Measurements from ENCODE around the gene MAPKAP1.

Gene MAPKAP1

GRCh38 chr9:125475385-125475784 lies 231.6 kb downstream of the MAPKAP1 start:
- no peak for DNase-seq (ENCODE audit: low spot score)
- POLR2A ChIA-PET (ENCODE audit: low non-redundant PET): interaction anchor here (0.6 kb wide), 1 partner anchor 18 kb away, joined by 8 read pairs; no protein-coding TSS in a partner anchor
- CTCF ChIA-PET: interaction anchor here (0.5 to 0.6 kb wide), 2 partner anchors 54 to 887 kb away, joined by 3 to 5 read pairs; no protein-coding TSS in a partner anchor
- TF ChIP-seq CTCF (conservative IDR thresholded peaks at IDR 0.05; ENCODE audit: low read depth): no peak
- no peak overlapping the region for H3K27ac ChIP-seq

GRCh38 chr9:125472926-125473701 lies 233.9 kb downstream of the MAPKAP1 start:
- CTCF ChIA-PET: interaction anchor here (0.6 to 0.7 kb wide), 3 partner anchors 310 to 1019 kb away, joined by 3 to 4 read pairs (median 4); no protein-coding TSS in a partner anchor
- no peak for TF ChIP-seq CTCF (conservative IDR thresholded peaks at IDR 0.05; ENCODE audit: low read depth)
- POLR2A ChIA-PET (ENCODE audit: low non-redundant PET): no interaction called here
- DNase-seq (ENCODE audit: low spot score): no peak
- H3K27ac ChIP-seq: no peak overlapping the region

GRCh38 chr9:125472562-125472925 lies 234.5 kb downstream of the MAPKAP1 start:
- POLR2A ChIA-PET (ENCODE audit: low non-redundant PET): no interaction called here
- no peak overlapping the region for H3K27ac ChIP-seq
- CTCF ChIA-PET: interaction anchor here (0.6 kb wide), 1 partner anchor 9 kb away, joined by 3 read pairs; no protein-coding TSS in a partner anchor
- no peak for TF ChIP-seq CTCF (conservative IDR thresholded peaks at IDR 0.05; ENCODE audit: low read depth)
- no peak for DNase-seq (ENCODE audit: low spot score)

- POLR2A ChIA-PET (ENCODE audit: low non-redundant PET): no interaction called here
- no peak for DNase-seq (ENCODE audit: low spot score)
- CTCF ChIA-PET: interaction anchor here (0.7 kb wide), 1 partner anchor 65 kb away, joined by 3 read pairs; no protein-coding TSS in a partner anchor
- no peak for TF ChIP-seq CTCF (conservative IDR thresholded peaks at IDR 0.05; ENCODE audit: low read depth)
- no peak overlapping the region for H3K27ac ChIP-seq
Measured at GRCh38 chr9:125470767-125471580, 236.0 kb downstream of the MAPKAP1 start.

- no peak for DNase-seq (ENCODE audit: low spot score)
- ChIA-PET CTCF (interaction anchor here (0.7 kb wide), 2 partner anchors 30 to 64 kb away, joined by 3 read pairs; no protein-coding TSS in a partner anchor), POLR2A (ENCODE audit: low non-redundant PET) (no interaction called here)
- no peak for TF ChIP-seq CTCF (conservative IDR thresholded peaks at IDR 0.05; ENCODE audit: low read depth)
- no peak overlapping the region for H3K27ac ChIP-seq
Measured at GRCh38 chr9:125470189-125470588, 236.8 kb downstream of the MAPKAP1 start.

- CTCF ChIA-PET: interaction anchor here (0.7 kb wide), 1 partner anchor 451 kb away, joined by 3 read pairs; no protein-coding TSS in a partner anchor
- TF ChIP-seq CTCF (conservative IDR thresholded peaks at IDR 0.05; ENCODE audit: low read depth): no peak
- POLR2A ChIA-PET (ENCODE audit: low non-redundant PET): no interaction called here
- H3K27ac ChIP-seq: no peak overlapping the region
- no peak for DNase-seq (ENCODE audit: low spot score)
Measured at GRCh38 chr9:125468646-125469045, 238.4 kb downstream of the MAPKAP1 start.

Measured in RWPE1 (cell line).